ENCODE measurements around the gene RIN3.

DNA sequence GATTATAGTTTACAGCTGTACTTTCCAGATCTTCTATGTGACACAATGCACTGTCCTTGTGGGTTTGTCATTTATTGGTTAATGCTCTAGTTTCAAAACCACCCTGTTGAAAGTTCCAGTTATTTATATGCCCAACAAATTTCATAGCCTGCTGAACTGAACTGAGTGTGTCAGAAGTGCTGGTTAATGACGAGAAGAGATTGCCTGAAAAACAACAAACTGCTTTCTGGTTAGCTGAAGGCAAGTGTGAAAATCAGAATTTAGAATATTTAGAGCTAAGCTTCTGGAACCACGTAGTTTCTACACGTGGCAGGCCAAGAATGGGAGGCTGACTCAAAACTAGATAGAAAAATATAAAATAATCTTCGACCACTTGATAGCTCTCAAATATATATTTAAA is 19.1 kb upstream of the RIN3 start:
- TF ChIP-seq CTCF (IDR thresholded peaks at IDR 0.05), result no peak
- no peak for TF ChIP-seq POLR2A (IDR thresholded peaks at IDR 0.05)
